Activated CD4-positive, alpha-beta T cell treated with anti-CD3 and anti-CD28 coated beads, Interleukin-2, amount 50 U/mL, for 1 hour (primary cell): ENCODE results near the gene NHERF1.

Source experiments
- DNase-seq: peaks from one replicate; pipeline ENCODE4 v3.0.0-alpha.2; 2020

NHERF1 gene

DNA sequence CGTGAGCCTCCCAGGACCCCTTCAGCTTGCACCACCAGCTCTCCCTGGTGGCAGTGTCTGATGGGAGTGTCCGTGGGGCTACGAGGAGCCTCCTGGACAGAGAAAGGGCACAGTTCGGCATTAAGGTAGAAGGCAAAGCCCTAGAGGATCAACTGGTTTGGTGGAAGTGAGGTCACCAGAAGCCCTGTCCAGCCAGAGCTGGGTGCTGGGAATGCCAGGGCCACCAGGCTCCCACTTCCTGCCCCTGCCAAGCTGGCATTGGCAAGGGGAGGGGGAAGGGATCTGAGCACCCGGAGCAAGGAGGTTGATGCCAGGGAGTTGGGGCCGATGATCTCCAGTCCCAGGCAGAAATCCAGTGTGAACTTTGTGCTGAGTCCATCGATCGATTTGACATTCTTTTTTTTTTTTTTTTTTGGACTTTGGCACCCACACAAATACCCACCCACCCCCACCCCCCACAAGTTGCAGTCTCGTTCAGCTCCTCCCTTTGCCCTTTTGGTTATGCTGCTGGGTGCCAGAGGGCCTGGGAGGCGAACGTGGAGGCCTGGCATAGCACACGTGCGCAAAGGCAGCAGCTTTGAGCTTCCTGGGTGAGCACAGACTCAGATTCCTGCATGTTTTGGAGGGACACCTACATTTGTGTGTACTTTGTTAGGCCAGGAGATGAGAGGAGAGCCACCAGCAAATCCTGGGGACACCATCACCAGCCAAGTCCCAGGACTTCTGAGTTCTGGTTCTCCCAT is 2.1 kb downstream of the NHERF1 start:
- DNase-seq = no peak

GRCh38 chr17:74752415-74752814 is 4.0 kb downstream of the NHERF1 start:
- no peak for DNase-seq

DNA sequence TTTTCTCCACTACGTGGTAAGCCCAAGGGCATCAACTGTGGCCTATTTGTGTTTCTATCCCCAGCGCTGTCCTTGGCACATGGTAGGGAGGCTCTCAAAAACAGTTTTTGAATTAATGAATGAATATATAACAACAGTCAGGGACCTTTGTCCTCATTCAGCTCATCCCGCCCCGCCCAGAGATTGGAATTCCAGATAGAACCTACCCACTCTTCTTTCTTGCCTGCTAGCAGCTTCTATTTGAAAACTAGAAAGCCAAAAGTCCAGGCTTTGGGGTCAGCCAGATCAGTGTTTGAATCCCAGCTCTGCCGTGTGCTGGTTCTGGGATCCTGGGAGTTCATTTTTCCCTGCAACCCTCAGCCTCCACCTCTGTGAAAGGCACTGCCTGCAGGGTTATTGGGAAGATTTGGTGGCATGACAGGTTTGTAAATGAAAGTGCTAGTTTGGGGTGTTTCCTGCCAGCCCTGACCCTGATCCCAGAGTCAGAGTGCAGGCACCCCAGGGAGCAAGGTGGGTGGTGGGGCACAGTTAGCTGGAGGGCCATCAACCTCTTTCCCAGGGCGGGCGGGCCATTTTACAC is 4.5 kb downstream of the NHERF1 start:
- no peak for DNase-seq

GRCh38 chr17:74754832-74755231 is 6.4 kb downstream of the NHERF1 start:
- no peak for DNase-seq

- DNase-seq = no peak
These were observed 7.1 kb downstream of the NHERF1 start for GRCh38 chr17:74755533-74755932.

GRCh38 chr17:74756891-74757290 is 8.5 kb downstream of the NHERF1 start:
- DNase-seq = no peak

DNA sequence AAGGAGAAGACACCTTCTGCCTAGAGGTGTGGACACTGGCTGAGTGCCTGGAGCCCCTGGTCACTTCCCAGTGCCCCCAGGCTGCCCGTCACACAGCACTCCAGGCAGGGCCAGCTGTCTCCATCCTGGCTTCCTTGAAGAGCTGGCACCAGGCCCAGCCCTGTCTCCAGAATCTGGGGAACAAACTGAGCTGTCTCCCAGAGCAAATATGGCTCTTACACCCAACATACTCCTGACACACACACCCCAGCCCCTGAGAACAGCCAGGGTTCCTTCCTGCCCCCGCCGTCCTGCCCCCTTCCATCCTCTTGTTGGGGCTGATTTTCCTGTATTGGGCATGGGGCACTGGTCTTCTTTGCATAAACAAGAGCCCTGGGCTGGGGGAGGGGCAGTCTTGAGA is 9.1 kb downstream of the NHERF1 start:
- DNase-seq = no peak

DNA sequence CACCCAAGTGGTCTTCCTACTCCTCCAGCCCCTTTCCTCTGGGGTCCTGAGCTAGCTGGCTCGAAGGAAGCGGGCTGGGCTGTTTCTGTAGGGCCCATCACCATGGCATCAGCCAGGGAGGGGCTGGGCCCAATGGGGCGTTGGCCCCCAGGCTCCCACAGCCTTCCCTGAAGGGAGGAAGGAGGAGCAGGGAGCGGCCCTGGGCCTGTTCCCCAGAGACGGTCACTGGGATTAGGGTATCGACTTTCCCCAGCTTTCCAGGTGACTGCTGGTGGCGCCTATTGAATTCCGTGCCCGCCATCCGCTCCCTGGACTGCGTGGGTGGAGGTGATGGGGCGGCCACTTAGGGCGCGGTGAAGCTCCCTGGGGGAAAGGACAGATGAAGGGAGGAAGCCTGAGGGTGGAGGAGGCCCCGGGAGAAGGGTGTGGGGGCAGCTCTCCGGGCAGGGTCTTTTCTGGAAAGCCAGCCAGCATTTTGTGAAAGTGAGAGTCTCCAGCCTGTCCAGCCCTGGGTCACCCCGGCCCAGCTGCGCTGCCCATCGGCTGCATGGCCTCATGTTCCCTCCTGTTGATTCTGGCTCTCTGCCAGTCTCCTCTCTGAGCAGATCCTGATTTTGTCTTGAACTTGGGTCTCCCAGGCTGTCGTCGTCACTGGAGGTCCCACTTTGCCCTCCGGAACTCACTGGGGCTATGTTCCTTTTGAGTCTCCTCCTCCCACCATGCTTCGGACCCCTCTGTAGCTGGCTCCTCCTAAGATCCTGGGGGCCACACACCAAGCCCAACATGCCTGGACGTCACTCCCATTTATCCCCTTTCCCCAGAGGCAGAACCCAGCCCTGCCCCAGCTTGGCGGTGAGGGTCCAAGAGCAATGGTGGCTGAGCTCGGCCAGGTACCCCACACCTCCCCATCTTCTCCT is 9.8 kb downstream of the NHERF1 start:
- DNase-seq = no peak

GRCh38 chr17:74758848-74759168 is 10.4 kb downstream of the NHERF1 start:
- DNase-seq = no peak

DNA sequence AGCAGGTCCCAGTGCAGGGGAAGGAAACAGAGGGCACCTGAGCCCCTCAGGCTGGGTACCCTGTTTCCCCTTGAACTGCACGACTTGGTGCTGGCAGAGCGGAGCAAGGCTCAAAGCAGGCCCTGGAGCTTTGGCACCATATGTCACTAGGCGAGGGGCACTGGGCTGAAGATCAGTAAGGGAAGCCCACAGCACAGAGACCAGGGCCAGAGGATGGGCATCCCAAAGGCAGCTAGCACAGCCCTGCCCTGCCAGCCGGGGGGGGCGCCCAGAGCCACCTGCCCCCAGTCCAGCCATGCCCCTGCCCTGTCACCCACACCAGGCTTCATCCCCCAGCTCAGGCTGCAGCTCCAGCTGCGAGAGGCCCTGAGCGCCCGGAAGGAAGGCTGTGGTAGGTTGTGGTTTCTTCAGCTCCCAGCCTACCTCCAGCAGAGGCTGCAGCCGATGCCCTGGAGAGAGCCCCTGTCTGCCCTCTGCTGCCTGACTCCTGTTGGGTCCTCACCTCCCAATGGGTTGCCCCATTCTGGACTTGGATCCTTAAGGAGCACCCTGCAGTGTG is 10.9 kb downstream of the NHERF1 start:
- DNase-seq = peak; percentile 46

GRCh38 chr17:74759941-74760340 is 11.5 kb downstream of the NHERF1 start:
- no peak for DNase-seq

- DNase-seq = no peak
These were observed 12.1 kb downstream of the NHERF1 start for GRCh38 chr17:74760404-74761105.

DNA sequence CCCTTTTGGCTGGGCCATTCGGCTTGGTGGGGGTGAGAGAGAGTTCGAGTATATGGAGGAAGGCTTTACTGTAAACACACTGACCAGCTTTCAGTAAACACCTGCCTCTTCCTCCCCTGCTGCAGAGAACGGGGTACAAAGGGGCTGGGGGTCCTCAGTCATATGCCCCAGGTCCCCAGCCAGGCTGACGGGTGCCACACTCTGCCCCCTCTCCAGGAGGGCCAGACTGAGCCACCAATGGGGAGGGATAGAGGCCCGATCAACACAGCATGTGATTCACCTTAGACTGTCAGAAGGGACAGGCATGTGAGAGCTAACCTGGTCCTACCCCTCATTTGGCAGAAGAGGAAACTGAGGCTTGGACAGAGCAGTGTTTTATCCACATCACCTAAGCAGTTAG is 13.0 kb downstream of the NHERF1 start:
- DNase-seq = no peak

GRCh38 chr17:74761931-74762330 is 13.5 kb downstream of the NHERF1 start:
- no peak for DNase-seq

DNA sequence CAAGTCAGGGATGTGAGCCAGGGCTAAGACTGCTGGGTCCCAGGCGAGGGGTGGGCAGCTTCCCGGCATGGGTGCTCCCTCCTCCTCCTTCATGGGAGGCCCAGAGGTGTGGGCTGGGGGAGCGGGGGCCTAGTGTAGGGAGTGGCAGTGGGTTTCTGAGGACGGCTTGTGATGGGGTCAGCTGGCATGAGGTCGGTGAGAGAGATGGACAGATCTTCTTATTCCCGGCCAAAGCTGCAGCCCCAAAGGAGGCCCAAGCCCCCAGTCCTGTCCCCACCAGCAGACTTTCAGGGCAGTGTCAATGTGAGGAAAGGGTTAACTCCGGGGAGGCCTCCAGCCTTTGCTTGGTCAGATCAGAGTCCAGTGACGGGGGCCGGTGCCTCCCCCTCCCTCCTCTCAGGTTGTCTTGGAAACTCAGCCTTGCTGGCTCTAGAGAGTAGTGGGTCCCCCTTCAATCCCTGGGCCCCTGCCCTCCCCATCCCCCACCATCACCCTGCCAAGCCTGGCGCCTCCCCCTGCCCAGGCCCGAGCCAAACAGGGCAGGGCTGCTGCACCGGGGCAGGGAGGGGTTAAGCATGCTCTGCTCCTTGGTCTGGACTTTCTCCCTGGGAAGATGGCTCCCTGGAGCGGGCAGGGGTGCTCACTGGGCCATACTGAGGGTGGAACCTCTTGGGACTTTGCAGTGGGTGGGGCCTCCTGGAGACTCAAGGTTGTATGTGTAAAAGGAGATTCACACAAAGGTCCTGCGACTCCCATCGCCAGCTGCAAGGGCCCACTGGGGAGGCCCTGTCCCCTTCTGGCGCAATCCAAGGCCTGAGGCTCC is 15.3 kb downstream of the NHERF1 start:
- no peak for DNase-seq

GRCh38 chr17:74764751-74765286 is 16.4 kb downstream of the NHERF1 start:
- DNase-seq = no peak

GRCh38 chr17:74766413-74766812 is 18.0 kb downstream of the NHERF1 start:
- no peak for DNase-seq

DNA sequence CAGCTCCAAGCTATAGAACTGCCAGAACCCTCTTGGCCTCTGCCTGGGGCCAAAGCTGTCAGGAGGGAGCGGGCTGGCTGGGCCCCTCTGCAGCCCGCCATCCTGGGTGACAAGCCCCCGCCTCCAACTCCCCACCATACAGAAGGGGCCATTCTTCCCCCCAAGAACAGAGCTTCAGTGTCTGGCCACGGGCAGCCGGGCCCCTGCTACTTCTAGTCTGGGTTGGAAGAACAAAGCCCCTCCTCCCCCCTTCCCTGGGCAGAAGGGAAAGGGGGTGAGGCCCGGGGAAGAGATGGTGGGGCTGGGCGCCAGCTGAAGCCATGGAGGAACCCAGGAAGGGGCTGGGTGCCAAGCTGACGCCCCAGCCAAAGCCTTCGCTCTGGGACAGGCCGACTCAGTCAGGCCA is 18.7 kb downstream of the NHERF1 start:
- DNase-seq = no peak

- no peak for DNase-seq
These were observed 19.8 kb downstream of the NHERF1 start for GRCh38 chr17:74768069-74768762.

DNA sequence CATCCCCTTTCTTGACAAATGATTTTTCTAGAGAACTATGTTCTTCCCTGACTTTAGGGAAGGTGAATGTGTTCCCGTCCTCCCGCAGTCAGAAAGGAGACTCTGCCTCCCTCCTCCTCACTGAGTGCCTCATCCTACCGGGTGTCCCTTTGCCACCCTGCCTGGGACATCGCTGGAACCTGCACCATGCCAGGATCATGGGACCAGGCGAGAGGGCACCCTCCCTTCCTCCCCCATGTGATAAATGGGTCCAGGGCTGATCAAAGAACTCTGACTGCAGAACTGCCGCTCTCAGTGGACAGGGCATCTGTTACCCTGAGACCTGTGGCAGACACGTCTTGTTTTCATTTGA is 20.3 kb downstream of the NHERF1 start:
- no peak for DNase-seq

GRCh38 chr17:74769266-74769855 is 20.9 kb downstream of the NHERF1 start:
- no peak for DNase-seq
